Left forelimb (tissue), 1 donor: ENCODE measurements around the gene GRIA4.

Experiments
- DNase-seq: peaks from one replicate; pipeline ENCODE4 v3.0.0-alpha.2; 2018; ENCODE audit warnings: low spot score

The GRIA4 gene

GRCh38 chr11:105789579-105790420, 179.9 kb downstream of the GRIA4 start:
- DNase-seq = no peak

- no peak for DNase-seq
These were observed 181.0 kb downstream of the GRIA4 start for GRCh38 chr11:105790840-105791239.

- no peak for DNase-seq
These were observed 183.2 kb downstream of the GRIA4 start for GRCh38 chr11:105793092-105793491.

- DNase-seq = no peak
These were observed 189.4 kb downstream of the GRIA4 start for GRCh38 chr11:105799263-105799662.

GRCh38 chr11:105799728-105800462, 190.0 kb downstream of the GRIA4 start:
- no peak for DNase-seq

- DNase-seq = no peak
These were observed 192.5 kb downstream of the GRIA4 start for GRCh38 chr11:105802390-105802789.

- no peak for DNase-seq
These were observed 201.4 kb downstream of the GRIA4 start for GRCh38 chr11:105811242-105811641.

- DNase-seq = no peak
These were observed 211.5 kb downstream of the GRIA4 start for GRCh38 chr11:105821372-105821771.

- DNase-seq = no peak
These were observed 211.9 kb downstream of the GRIA4 start for GRCh38 chr11:105821781-105822180.

- DNase-seq = no peak
These were observed 213.7 kb downstream of the GRIA4 start for GRCh38 chr11:105823495-105824033.

GRCh38 chr11:105824457-105825013, 214.7 kb downstream of the GRIA4 start:
- DNase-seq = no peak

GRCh38 chr11:105825141-105825540, 215.3 kb downstream of the GRIA4 start:
- DNase-seq = no peak

GRCh38 chr11:105827906-105828305, 218.0 kb downstream of the GRIA4 start:
- no peak for DNase-seq

GRCh38 chr11:105829084-105829483, 219.2 kb downstream of the GRIA4 start:
- no peak for DNase-seq

GRCh38 chr11:105834461-105834860, 224.6 kb downstream of the GRIA4 start:
- no peak for DNase-seq

- DNase-seq = no peak
These were observed 229.0 kb downstream of the GRIA4 start for GRCh38 chr11:105838668-105839384.

GRCh38 chr11:105840391-105840790, 230.5 kb downstream of the GRIA4 start:
- DNase-seq = no peak

- DNase-seq = no peak
These were observed 242.5 kb downstream of the GRIA4 start for GRCh38 chr11:105852403-105852802.

GRCh38 chr11:105854269-105854668, 244.4 kb downstream of the GRIA4 start:
- no peak for DNase-seq

- DNase-seq = no peak
These were observed 247.1 kb downstream of the GRIA4 start for GRCh38 chr11:105856954-105857353.

GRCh38 chr11:105857728-105858127, 247.9 kb downstream of the GRIA4 start:
- no peak for DNase-seq

GRCh38 chr11:105858841-105859240, 249.0 kb downstream of the GRIA4 start:
- DNase-seq = no peak
